Measurements from ENCODE around the gene ERBB4.
"Not testable (repeated sequence)": the region's sequence is repeated elsewhere in the genome, so short reads cannot be mapped to it uniquely, and the experiment has no call there.

ERBB4 gene

GRCh38 chr2:211745295-211746097, 793.1 kb downstream of the ERBB4 start:
- no peaks in the 10 kb centered on the region for H3K4me1 Mint-ChIP-seq (ENCODE audit: low read depth)
- DNase-seq, result no peak
- no peaks in the 10 kb centered on the region for H3K27me3 Mint-ChIP-seq
- H3K27ac Mint-ChIP-seq, result no peak overlapping the region
- H3K9me3 Mint-ChIP-seq, result no peaks in the 10 kb centered on the region
- no peak overlapping the region for H3K4me3 Mint-ChIP-seq
- H3K36me3 Mint-ChIP-seq (ENCODE audit: low read depth), result no peaks in the 10 kb centered on the region

GRCh38 chr2:211744379-211744778, 794.2 kb downstream of the ERBB4 start:
- Mint-ChIP-seq H3K4me3 (no peak overlapping the region), H3K9me3 (no peaks in the 10 kb centered on the region)

GRCh38 chr2:211741966-211742365, 796.6 kb downstream of the ERBB4 start:
- Mint-ChIP-seq H3K27ac (no peak overlapping the region), H3K36me3 (ENCODE audit: low read depth) (no peaks in the 10 kb centered on the region), H3K27me3 (no peaks in the 10 kb centered on the region), H3K4me3 (no peak overlapping the region), H3K4me1 (ENCODE audit: low read depth) (no peaks in the 10 kb centered on the region), H3K9me3 (no peaks in the 10 kb centered on the region)
- no peak for DNase-seq

More at GRCh38 chr2:211744379-211744778, 794.2 kb downstream of the ERBB4 start:
- no peaks in the 10 kb centered on the region for H3K36me3 Mint-ChIP-seq (ENCODE audit: low read depth)
- DNase-seq, result no peak
- no peaks in the 10 kb centered on the region for H3K27me3 Mint-ChIP-seq
- H3K4me1 Mint-ChIP-seq (ENCODE audit: low read depth), result no peaks in the 10 kb centered on the region
- no peak overlapping the region for H3K27ac Mint-ChIP-seq

- no peak for DNase-seq
- Mint-ChIP-seq H3K4me1 (ENCODE audit: low read depth) (no peaks in the 10 kb centered on the region), H3K4me3 (no peak overlapping the region), H3K27ac (no peak overlapping the region), H3K27me3 (no peaks in the 10 kb centered on the region), H3K9me3 (no peaks in the 10 kb centered on the region), H3K36me3 (ENCODE audit: low read depth) (no peaks in the 10 kb centered on the region)
Measured at GRCh38 chr2:211737282-211737681, 801.3 kb downstream of the ERBB4 start.

GRCh38 chr2:211730215-211730614, 808.4 kb downstream of the ERBB4 start:
- Mint-ChIP-seq H3K27me3 (no peaks in the 10 kb centered on the region), H3K4me3 (no peak overlapping the region), H3K9me3 (no peaks in the 10 kb centered on the region), H3K4me1 (ENCODE audit: low read depth) (no peaks in the 10 kb centered on the region), H3K36me3 (ENCODE audit: low read depth) (no peaks in the 10 kb centered on the region), H3K27ac (no peak overlapping the region)
- no peak for DNase-seq

- DNase-seq, result no peak
- Mint-ChIP-seq H3K27ac (no peak overlapping the region), H3K36me3 (ENCODE audit: low read depth) (no peaks in the 10 kb centered on the region), H3K27me3 (no peaks in the 10 kb centered on the region), H3K4me1 (ENCODE audit: low read depth) (no peaks in the 10 kb centered on the region), H3K9me3 (no peaks in the 10 kb centered on the region), H3K4me3 (no peak overlapping the region)
Measured at GRCh38 chr2:211729433-211729832, 809.2 kb downstream of the ERBB4 start.

DNA sequence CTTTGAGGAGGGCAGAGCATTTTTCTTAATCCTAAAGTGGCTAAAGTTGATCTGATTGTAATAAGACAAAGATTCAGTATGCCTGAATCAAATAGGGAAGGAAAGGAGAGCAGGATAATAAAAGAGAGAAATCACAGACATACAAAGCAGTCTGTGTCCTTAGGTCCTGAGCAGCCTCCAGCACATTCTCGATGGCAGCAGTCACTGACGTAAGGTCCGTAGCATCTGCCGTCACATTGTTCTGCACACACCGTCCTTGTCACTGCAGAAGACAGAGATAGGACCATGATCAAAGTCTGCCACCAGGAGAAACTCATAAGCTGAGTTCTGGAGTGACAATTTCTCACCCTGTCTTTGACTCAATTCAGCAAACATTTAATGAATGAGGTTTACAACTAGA, 813.7 kb downstream of the ERBB4 start:
- H3K27ac Mint-ChIP-seq, result no peak overlapping the region
- no peaks in the 10 kb centered on the region for H3K27me3 Mint-ChIP-seq
- no peaks in the 10 kb centered on the region for H3K4me1 Mint-ChIP-seq (ENCODE audit: low read depth)
- no peaks in the 10 kb centered on the region for H3K36me3 Mint-ChIP-seq (ENCODE audit: low read depth)
- no peak overlapping the region for H3K4me3 Mint-ChIP-seq
- no peaks in the 10 kb centered on the region for H3K9me3 Mint-ChIP-seq
- DNase-seq, result no peak

DNA sequence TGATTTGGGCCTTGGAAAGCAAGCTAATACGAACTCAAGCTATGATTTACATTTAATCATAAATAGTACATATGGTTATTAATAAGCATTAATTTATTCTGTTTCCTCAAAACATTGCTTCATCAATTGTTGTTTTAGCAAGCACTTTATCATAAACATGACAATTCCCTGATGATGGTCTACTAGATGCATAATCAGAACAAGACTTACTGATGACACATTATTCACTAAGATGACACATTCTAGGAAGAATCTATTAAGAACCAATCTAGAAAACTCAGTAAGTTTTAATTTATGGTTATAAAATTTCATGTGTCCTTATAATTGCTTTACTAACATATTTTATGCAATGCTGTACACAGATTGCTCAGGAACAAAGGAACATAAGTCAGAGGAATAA, 815.2 kb downstream of the ERBB4 start:
- H3K36me3 Mint-ChIP-seq (ENCODE audit: low read depth), result no peaks in the 10 kb centered on the region
- no peaks in the 10 kb centered on the region for H3K27me3 Mint-ChIP-seq
- no peak overlapping the region for H3K4me3 Mint-ChIP-seq
- no peak overlapping the region for H3K27ac Mint-ChIP-seq
- H3K4me1 Mint-ChIP-seq (ENCODE audit: low read depth), result no peaks in the 10 kb centered on the region
- no peak for DNase-seq
- H3K9me3 Mint-ChIP-seq, result peaks cover 2% of the 10 kb centered on the region

GRCh38 chr2:211722928-211723327, 815.7 kb downstream of the ERBB4 start:
- H3K27ac Mint-ChIP-seq, result no peak overlapping the region
- no peaks in the 10 kb centered on the region for H3K27me3 Mint-ChIP-seq
- no peak for DNase-seq
- H3K4me3 Mint-ChIP-seq, result no peak overlapping the region
- no peaks in the 10 kb centered on the region for H3K4me1 Mint-ChIP-seq (ENCODE audit: low read depth)
- peaks cover 2% of the 10 kb centered on the region for H3K9me3 Mint-ChIP-seq
- H3K36me3 Mint-ChIP-seq (ENCODE audit: low read depth), result no peaks in the 10 kb centered on the region

- H3K27ac Mint-ChIP-seq; H3K27me3 Mint-ChIP-seq; H3K4me3 Mint-ChIP-seq; DNase-seq; H3K36me3 Mint-ChIP-seq (ENCODE audit: low read depth); H3K9me3 Mint-ChIP-seq; H3K4me1 Mint-ChIP-seq (ENCODE audit: low read depth): not testable (repeated sequence)
Measured at GRCh38 chr2:211721874-211722273, 816.7 kb downstream of the ERBB4 start.

DNA sequence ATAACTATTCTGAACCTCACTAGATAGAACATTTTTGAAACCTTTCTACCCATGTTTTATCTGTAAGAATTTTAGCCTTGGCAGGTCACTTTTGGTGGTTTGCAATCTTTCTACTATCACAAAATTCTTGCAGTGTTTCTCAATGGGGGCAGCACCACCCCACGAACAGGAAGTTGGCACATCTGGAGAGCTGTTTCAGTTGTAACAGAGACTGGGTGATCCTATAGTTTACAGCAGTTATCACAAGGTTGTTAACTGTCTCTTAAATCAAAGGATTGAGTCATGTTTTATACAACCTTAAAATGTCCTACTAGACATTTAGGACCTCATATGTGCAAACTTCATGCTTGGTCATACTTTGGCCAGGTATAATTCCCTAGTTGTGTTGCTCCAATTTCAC, 829.2 kb downstream of the ERBB4 start:
- no peaks in the 10 kb centered on the region for H3K27me3 Mint-ChIP-seq
- no peak for DNase-seq
- H3K4me1 Mint-ChIP-seq (ENCODE audit: low read depth), result no peaks in the 10 kb centered on the region
- H3K4me3 Mint-ChIP-seq, result no peak overlapping the region
- peaks cover 2% of the 10 kb centered on the region for H3K9me3 Mint-ChIP-seq
- no peak overlapping the region for H3K27ac Mint-ChIP-seq
- H3K36me3 Mint-ChIP-seq (ENCODE audit: low read depth), result no peaks in the 10 kb centered on the region

DNA sequence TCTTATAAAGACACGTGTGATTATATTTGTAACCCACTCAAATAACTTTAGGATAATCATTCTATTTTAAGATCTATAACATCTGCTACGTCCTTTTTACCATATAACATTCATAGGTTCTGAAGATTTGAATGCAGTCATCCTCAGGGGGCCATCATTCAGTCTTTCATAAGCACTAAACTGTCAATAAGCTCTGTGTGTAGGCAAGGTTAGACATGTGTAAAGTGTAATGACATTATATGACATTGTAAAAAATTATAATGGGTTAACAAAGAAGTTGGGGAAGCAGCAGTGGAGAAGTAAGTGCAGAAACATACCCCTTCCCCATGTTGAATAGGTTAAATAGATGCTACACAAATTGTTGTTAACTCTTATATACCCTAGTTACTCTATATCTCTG, 845.9 kb downstream of the ERBB4 start:
- H3K4me3 Mint-ChIP-seq, result no peak overlapping the region

DNA sequence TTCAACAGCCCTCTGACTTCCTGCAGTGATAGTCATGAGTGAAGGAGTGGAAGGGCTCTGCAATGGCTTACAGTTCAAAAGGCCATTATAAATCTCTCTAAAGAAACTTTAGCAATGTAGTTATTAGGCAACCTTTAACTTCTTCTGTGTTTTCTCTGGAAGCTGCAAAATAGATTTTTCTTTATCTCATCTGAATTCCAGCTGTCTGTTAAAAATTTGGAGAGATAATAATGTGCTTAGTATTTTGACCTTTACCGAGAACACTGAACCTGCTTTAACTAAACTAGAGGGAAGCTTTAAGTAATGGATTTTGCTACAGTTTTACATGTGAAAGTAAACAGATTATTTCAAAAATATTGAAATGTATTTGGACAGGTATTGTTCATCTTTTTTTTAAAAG, 847.9 kb downstream of the ERBB4 start:
- no peak overlapping the region for H3K4me3 Mint-ChIP-seq
- no peaks in the 10 kb centered on the region for H3K4me1 Mint-ChIP-seq (ENCODE audit: low read depth)
- no peaks in the 10 kb centered on the region for H3K27me3 Mint-ChIP-seq
- no peaks in the 10 kb centered on the region for H3K36me3 Mint-ChIP-seq (ENCODE audit: low read depth)
- no peak for DNase-seq
- no peak overlapping the region for H3K27ac Mint-ChIP-seq
- peaks cover 13% of the 10 kb centered on the region for H3K9me3 Mint-ChIP-seq

More for the DNA sequence above, 845.9 kb downstream of the ERBB4 start:
- no peak overlapping the region for H3K27ac Mint-ChIP-seq
- H3K9me3 Mint-ChIP-seq, result peaks cover 5% of the 10 kb centered on the region
- H3K36me3 Mint-ChIP-seq (ENCODE audit: low read depth), result no peaks in the 10 kb centered on the region
- DNase-seq, result no peak
- H3K4me1 Mint-ChIP-seq (ENCODE audit: low read depth), result no peaks in the 10 kb centered on the region
- no peaks in the 10 kb centered on the region for H3K27me3 Mint-ChIP-seq

- H3K36me3 Mint-ChIP-seq (ENCODE audit: low read depth), result no peaks in the 10 kb centered on the region
- no peak overlapping the region for H3K27ac Mint-ChIP-seq
- peaks cover 17% of the 10 kb centered on the region for H3K9me3 Mint-ChIP-seq
- H3K27me3 Mint-ChIP-seq, result no peaks in the 10 kb centered on the region
- H3K4me1 Mint-ChIP-seq (ENCODE audit: low read depth), result no peaks in the 10 kb centered on the region
- no peak overlapping the region for H3K4me3 Mint-ChIP-seq
- DNase-seq, result no peak
Measured at GRCh38 chr2:211688196-211688595, 850.4 kb downstream of the ERBB4 start.

- Mint-ChIP-seq H3K27ac (no peak overlapping the region), H3K4me3 (no peak overlapping the region), H3K9me3 (peaks cover 3% of the 10 kb centered on the region), H3K4me1 (ENCODE audit: low read depth) (no peaks in the 10 kb centered on the region), H3K27me3 (no peaks in the 10 kb centered on the region), H3K36me3 (ENCODE audit: low read depth) (no peaks in the 10 kb centered on the region)
- no peak for DNase-seq
Measured at GRCh38 chr2:211674715-211675114, 863.9 kb downstream of the ERBB4 start.

Data from activated T-cell treated with anti-CD3 and anti-CD28 coated beads, Interleukin-2, amount 50 U/mL, for 24 hours (primary cell).